Duodenal mucosa (tissue), 2 donors: ENCODE results near the gene DCAF4.
"Not testable (repeated sequence)": the region's sequence is repeated elsewhere in the genome, so short reads cannot be mapped to it uniquely, and the experiment has no call there.

ENCODE experiments used
- H3K27ac ChIP-seq: one replicate; pipeline ENCODE4 v1.7.0; 2013; ENCODE audit warnings: low read depth, low read length
- H3K27me3 ChIP-seq, 2 donors: one replicate each; pipeline ENCODE4 v1.7.0; 2013; ENCODE audit warnings: low read length in 2 of 2, control low read depth in 1 of 2; ENCODE audit not compliant: insufficient read depth in 2 of 2, control insufficient read depth in 1 of 2
- H3K36me3 ChIP-seq, 2 donors: one replicate each; pipeline ENCODE4 v1.7.0; 2013; ENCODE audit warnings: low read length in 2 of 2, control low read depth in 1 of 2; ENCODE audit not compliant: insufficient read depth in 2 of 2, control insufficient read depth in 1 of 2
- H3K4me1 ChIP-seq, 2 donors: one replicate each; pipeline ENCODE4 v1.7.0; 2013; ENCODE audit warnings: low read length in 2 of 2, control low read depth in 1 of 2; ENCODE audit not compliant: insufficient read depth in 2 of 2, control insufficient read depth in 1 of 2
- H3K4me3 ChIP-seq, 2 donors: one replicate each; pipeline ENCODE4 v1.7.0; 2013; ENCODE audit warnings: low read length in 2 of 2, low read depth in 1 of 2
- H3K9ac ChIP-seq, 2 donors: one replicate each; pipeline ENCODE4 v1.7.0; 2013; ENCODE audit warnings: low read length in 2 of 2, low read depth in 1 of 2
- H3K9me3 ChIP-seq, 2 donors: one replicate each; pipeline ENCODE4 v1.7.0; 2013; ENCODE audit warnings: low read length in 2 of 2, control low read depth in 1 of 2; ENCODE audit not compliant: control insufficient read depth in 1 of 2

DCAF4 gene

DNA sequence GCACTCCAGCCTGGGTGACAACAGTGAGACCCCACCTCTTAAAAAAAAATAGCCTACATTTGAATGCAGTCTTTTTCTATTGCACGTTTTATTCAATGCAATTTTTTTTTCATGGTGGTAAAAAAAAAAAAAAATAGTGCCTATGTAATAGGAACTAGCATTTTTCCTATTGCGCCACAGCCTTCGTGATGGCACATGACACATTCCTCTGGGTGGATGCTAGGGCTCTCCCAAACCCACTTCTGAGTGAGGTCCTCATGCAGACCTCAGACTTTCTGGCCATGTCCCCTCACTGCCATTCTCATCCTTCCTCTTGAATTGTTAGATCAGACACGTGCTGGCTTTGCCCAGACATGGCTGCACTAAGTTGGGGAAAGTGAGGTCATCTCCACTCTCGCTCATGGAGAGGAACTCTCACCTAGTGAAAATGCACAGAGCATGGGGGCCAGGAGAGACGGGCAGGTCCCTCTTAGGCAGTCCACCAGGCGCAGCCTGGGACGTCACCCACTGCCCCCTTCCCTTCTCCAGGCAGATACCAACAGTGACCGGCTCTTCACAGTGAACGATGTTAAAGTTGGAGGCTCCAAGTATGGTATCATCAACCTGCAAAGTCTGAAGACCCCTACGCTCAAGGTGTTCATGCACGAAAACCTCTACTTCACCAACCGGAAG lies 19.2 kb downstream of the DCAF4 start:
- Histone ChIP-seq H3K9ac (no peak overlapping the region), H3K27me3 (no peaks in the 10 kb centered on the region), H3K27ac (no peak overlapping the region), H3K36me3 (peaks cover 28 to 47% of the 10 kb centered on the region in 2 donors), H3K4me3 (no peak overlapping the region), H3K4me1 (no peaks in the 10 kb centered on the region), H3K9me3 (no peaks in the 10 kb centered on the region)

- H3K9ac ChIP-seq = no peak overlapping the region
- H3K4me3 ChIP-seq = no peak overlapping the region
- no peak overlapping the region for H3K27ac ChIP-seq
- no peaks in the 10 kb centered on the region for H3K9me3 ChIP-seq
- H3K4me1 ChIP-seq = no peaks in the 10 kb centered on the region
- no peaks in the 10 kb centered on the region for H3K27me3 ChIP-seq
- peaks cover 24 to 42% of the 10 kb centered on the region in 2 donors for H3K36me3 ChIP-seq
Observed at GRCh38 chr14:72946491-72946890, 20.2 kb downstream of the DCAF4 start.

DNA sequence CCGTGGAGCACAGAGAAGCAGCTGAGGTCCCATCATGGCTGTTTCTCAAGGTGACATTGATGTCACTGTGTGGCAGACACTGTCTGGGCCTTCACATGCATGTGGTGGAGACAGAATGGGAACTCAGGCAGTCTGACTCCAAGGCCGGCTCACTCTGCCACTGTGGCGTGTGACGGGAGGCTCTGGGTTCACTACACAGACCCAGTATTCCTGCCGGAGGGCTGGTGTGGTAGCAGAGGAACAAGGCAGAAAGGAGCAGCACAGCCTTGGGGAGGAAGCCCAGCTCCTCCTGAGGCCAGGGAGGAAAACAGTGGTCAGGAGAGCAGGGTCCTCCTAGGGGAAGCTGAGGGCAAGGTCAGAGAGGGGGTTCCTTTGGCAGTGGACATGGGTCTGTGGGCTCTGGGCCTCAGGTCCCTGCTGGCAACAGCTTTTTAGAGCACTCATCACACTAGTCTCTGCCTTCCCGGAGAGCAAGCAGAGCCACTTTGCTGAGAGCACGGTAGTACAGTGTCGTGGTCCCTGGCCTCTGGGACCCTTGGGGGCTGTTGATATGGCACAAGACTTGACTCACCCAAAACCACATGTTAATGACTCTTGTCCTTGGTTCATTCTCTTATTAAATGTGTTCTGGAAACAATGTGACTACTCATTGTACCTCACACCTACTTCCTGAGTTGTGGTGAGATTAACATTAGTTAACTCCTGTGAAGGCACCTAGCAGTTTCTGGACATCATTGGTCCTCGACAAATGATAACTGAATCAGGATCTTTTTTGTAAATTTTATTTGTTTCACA lies 21.3 kb downstream of the DCAF4 start:
- H3K27me3 ChIP-seq = no peaks in the 10 kb centered on the region
- H3K4me3 ChIP-seq = no peak overlapping the region
- no peak overlapping the region for H3K27ac ChIP-seq
- H3K9me3 ChIP-seq = no peaks in the 10 kb centered on the region
- H3K36me3 ChIP-seq = peaks cover 29 to 32% of the 10 kb centered on the region in 2 donors
- H3K9ac ChIP-seq = no peak overlapping the region
- no peaks in the 10 kb centered on the region for H3K4me1 ChIP-seq

GRCh38 chr14:72948481-72949138 lies 22.3 kb downstream of the DCAF4 start:
- Histone ChIP-seq H3K9me3 (no peaks in the 10 kb centered on the region), H3K27ac (no peak overlapping the region), H3K4me3 (no peak overlapping the region), H3K4me1 (no peaks in the 10 kb centered on the region), H3K9ac (no peak overlapping the region), H3K36me3 (peaks cover 19 to 21% of the 10 kb centered on the region in 2 donors), H3K27me3 (no peaks in the 10 kb centered on the region)

GRCh38 chr14:72952171-72952570 lies 25.9 kb downstream of the DCAF4 start:
- Histone ChIP-seq H3K9ac (no peak overlapping the region), H3K4me1 (no peaks in the 10 kb centered on the region), H3K27me3 (no peaks in the 10 kb centered on the region), H3K4me3 (no peak overlapping the region), H3K36me3 (peaks cover 17 to 26% of the 10 kb centered on the region in 2 donors), H3K27ac (no peak overlapping the region), H3K9me3 (no peaks in the 10 kb centered on the region)

DNA sequence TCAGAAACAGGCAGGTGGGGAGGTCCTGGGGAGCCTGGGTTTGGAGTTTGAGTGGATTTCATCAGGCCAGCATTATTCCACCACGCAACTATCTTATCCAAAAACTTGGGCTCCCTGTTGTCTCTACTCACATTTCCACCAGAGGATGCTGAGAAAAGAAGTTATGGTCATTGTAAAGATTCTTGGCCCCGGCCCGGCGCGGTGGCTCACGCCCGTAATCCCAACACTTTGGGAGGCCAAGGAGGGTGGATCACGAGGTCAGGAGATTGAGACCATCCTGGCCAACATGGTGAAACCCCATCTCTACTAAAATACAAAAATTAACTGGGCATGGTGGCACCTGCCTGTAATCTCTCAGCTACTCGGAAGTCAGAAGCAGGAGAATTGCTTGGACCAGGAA lies 30.5 kb downstream of the DCAF4 start:
- not testable (repeated sequence) for H3K27me3 ChIP-seq, H3K27ac ChIP-seq, H3K4me1 ChIP-seq, H3K4me3 ChIP-seq, H3K9me3 ChIP-seq, H3K9ac ChIP-seq
- peaks cover 12 to 52% of the 10 kb centered on the region in 2 donors for H3K36me3 ChIP-seq

DNA sequence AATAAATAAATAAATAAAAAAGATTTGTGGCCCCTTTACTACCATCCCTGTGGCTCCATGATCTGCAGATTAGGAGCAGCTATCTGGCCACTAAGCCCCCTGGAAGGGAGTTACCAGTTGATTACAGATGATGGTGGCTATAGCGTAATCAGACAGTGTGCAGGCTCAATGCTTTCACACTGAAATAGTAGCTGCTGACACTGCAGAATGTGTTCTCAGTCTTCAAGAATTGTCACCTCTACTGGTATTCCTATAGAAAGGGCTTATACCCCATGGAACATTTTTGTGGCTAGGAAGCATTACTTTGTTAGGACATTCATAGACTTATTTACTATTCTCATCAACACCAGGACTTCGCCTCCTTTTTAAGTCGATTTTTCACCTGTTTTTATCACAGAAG lies 30.9 kb downstream of the DCAF4 start:
- no peaks in the 10 kb centered on the region for H3K9me3 ChIP-seq
- peaks cover 7 to 53% of the 10 kb centered on the region in 2 donors for H3K36me3 ChIP-seq
- H3K4me3 ChIP-seq = no peak overlapping the region
- H3K27me3 ChIP-seq = no peaks in the 10 kb centered on the region
- H3K27ac ChIP-seq = no peak overlapping the region
- H3K9ac ChIP-seq = no peak overlapping the region
- H3K4me1 ChIP-seq = no peaks in the 10 kb centered on the region

DNA sequence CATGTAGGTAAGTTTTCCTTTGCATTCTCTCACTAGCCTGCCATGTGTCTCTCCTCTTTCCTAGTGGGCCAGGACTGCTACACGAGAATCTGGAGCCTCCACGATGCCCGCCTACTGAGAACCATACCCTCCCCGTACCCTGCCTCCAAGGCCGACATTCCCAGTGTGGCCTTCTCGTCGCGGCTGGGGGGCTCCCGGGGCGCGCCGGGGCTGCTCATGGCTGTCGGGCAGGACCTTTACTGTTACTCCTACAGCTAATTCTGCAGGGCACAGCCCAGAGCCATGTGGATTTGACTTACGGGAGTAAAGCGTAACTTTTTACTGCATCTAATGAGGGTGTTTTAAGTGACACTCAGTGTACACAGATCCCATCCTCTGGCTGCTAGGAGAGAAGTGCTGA lies 32.3 kb downstream of the DCAF4 start:
- Histone ChIP-seq H3K27ac (no peak overlapping the region), H3K9me3 (no peaks in the 10 kb centered on the region), H3K4me3 (no peak overlapping the region), H3K9ac (no peak overlapping the region), H3K4me1 (no peaks in the 10 kb centered on the region), H3K27me3 (no peaks in the 10 kb centered on the region), H3K36me3 (peaks cover 5 to 53% of the 10 kb centered on the region in 2 donors)

- not testable (repeated sequence) for H3K4me3 ChIP-seq, H3K9ac ChIP-seq, H3K27ac ChIP-seq, H3K27me3 ChIP-seq, H3K9me3 ChIP-seq, H3K4me1 ChIP-seq
- H3K36me3 ChIP-seq = peaks cover 0 to 39% of the 10 kb centered on the region in 2 donors
Observed at GRCh38 chr14:72961016-72961415, 34.8 kb downstream of the DCAF4 start.
